Renal pelvis (tissue), 3 donors: ENCODE results near the gene CERK. TPM values are rescaled to one million over a fixed set of nuclear protein-coding genes. Genes with fewer than 3 reads are reported as not detected.

Experiments
- polyA plus RNA-seq, 3 donors: library from polyadenylated mRNA; unstranded; fragments of 120-200 nt; gene quantifications; one replicate each; pipeline ENCODE4 v1.2.1, GENCODE V29; 2013; ENCODE audit not compliant: insufficient read length in 3 of 3

Gene CERK
- polyA plus RNA-seq, 3 donors, result 43.9 to 52.7 (median 50.7) TPM

Other genes starting within 250 kb of the CERK start
- 10 to 100 TPM; 25.6 to 29.4 (median 29.4) TPM for gene CELSR1, start 200.6 kb downstream of the CERK start, polyA plus RNA-seq
- gene GRAMD4, start 117.9 kb downstream of the CERK start, polyA plus RNA-seq, result 10 to 100 TPM; 21.6 to 24.4 (median 22.8) TPM
- gene TBC1D22A, start 24.4 kb upstream of the CERK start, polyA plus RNA-seq, result 10 to 100 TPM; 16.9 to 19.2 (median 19.1) TPM